Loucy (cell line): ENCODE results near the gene PIK3C3.

Source experiments
- H2AFZ ChIP-seq: fragments of 200-600 bp; sonication (generic); 2 replicates; pipeline ENCODE4 v1.6.0; 2016; ENCODE audit warnings: antibody characterized with exemption, mild to moderate bottlenecking, low read length, moderate library complexity
- H3F3A ChIP-seq: fragments of 200-600 bp; 2 replicates; pipeline ENCODE4 v1.6.0; 2016; ENCODE audit warnings: antibody characterized with exemption, low read depth, mild to moderate bottlenecking
- H3K27me3 ChIP-seq: fragments of 200-600 bp; sonication (generic); 2 replicates; pipeline ENCODE4 v1.6.1; 2014; ENCODE audit warnings: low read length, mild to moderate bottlenecking; ENCODE audit not compliant: insufficient read depth, poor library complexity, severe bottlenecking
- H3K36me3 ChIP-seq: fragments of 200-600 bp; sonication (generic); 2 replicates; pipeline ENCODE4 v1.6.1; 2016; ENCODE audit warnings: low read length; ENCODE audit not compliant: insufficient read depth
- H3K4me1 ChIP-seq: fragments of 200-600 bp; sonication (generic); 2 replicates; pipeline ENCODE4 v1.5.1; 2014; ENCODE audit warnings: low read length, mild to moderate bottlenecking; ENCODE audit not compliant: insufficient read depth, poor library complexity, severe bottlenecking
- H3K4me2 ChIP-seq: fragments of 200-600 bp; sonication (generic); 2 replicates; pipeline ENCODE4 v1.6.0; 2014; ENCODE audit warnings: antibody characterized with exemption, low read length, low read depth, mild to moderate bottlenecking; ENCODE audit not compliant: poor library complexity, severe bottlenecking
- H3K4me3 ChIP-seq: fragments of 200-600 bp; sonication (generic); 2 replicates; pipeline ENCODE4 v1.5.1; 2014; ENCODE audit warnings: low read length, mild to moderate bottlenecking, mixed read lengths; ENCODE audit not compliant: poor library complexity, severe bottlenecking
- H3K79me2 ChIP-seq: fragments of 200-600 bp; sonication (generic); 2 replicates; pipeline ENCODE4 v1.6.1; 2014; ENCODE audit warnings: low read length; ENCODE audit not compliant: insufficient read depth
- H3K9ac ChIP-seq: fragments of 200-600 bp; sonication (generic); 2 replicates; pipeline ENCODE4 v1.6.0; 2014; ENCODE audit warnings: mild to moderate bottlenecking, low read depth, low read length, moderate library complexity; ENCODE audit not compliant: poor library complexity, severe bottlenecking
- H3K9me2 ChIP-seq: fragments of 200-600 bp; sonication (generic); replicated peaks from 2 replicates; pipeline ENCODE4 v1.6.1; 2016; ENCODE audit warnings: low read depth, low read length, mixed read lengths
- H3K9me3 ChIP-seq: fragments of 200-600 bp; sonication (generic); 2 replicates; pipeline ENCODE4 v1.6.1; 2014; ENCODE audit warnings: mild to moderate bottlenecking, antibody characterized with exemption, low read length, low read depth; ENCODE audit not compliant: insufficient read depth
- H4K20me1 ChIP-seq: fragments of 200-600 bp; sonication (generic); 2 replicates; pipeline ENCODE4 v1.6.0; 2014; ENCODE audit warnings: antibody characterized with exemption, low read length, mild to moderate bottlenecking; ENCODE audit not compliant: insufficient read depth, poor library complexity, severe bottlenecking
- EZH2phosphoT487 ChIP-seq: fragments of 200-600 bp; IDR thresholded peaks from 2 replicates; pipeline ENCODE4 v1.6.1; 2018; ENCODE audit warnings: antibody characterized with exemption, mild to moderate bottlenecking, moderate library complexity, borderline replicate concordance
- TF ChIP-seq, protein P1 (sequence below): fragments of 200-600 bp; sonication (generic); conservative IDR thresholded peaks from 2 replicates; pipeline ENCODE4 v1.5.1; 2014; ENCODE audit warnings: mild to moderate bottlenecking, antibody characterized with exemption, low read length

The PIK3C3 gene

DNA sequence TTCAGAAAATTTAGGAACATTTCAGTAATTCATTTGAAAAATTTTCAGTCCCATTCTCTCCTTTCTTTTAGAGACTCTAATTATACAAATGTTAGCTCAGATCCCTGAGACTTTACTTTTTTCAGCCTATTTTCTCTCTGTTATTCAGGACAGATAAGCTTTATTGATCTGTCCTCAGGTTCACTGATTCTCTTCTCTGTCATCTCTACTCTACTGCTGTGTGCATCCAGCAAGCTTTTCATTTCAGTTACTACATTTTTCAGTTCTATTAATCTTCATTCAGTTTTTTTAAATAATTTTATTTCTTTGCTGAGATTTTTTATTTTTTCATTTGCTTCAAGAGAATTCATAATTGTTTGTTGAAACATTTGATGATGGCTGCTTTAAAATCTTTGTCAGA lies 22.1 kb upstream of the PIK3C3 start:
- Histone ChIP-seq H3K9me2 (no peaks in the 10 kb centered on the region), H3F3A (no peaks in the 10 kb centered on the region), H3K27me3 (no peaks in the 10 kb centered on the region), H3K4me1 (peaks cover 12% of the 10 kb centered on the region), H3K79me2 (no peaks in the 10 kb centered on the region), H3K36me3 (no peaks in the 10 kb centered on the region), H2AFZ (no peak overlapping the region), H4K20me1 (no peaks in the 10 kb centered on the region), H3K4me3 (no peak overlapping the region), H3K9me3 (no peaks in the 10 kb centered on the region), H3K9ac (no peak overlapping the region), H3K4me2 (no peak overlapping the region)
- TF ChIP-seq EZH2phosphoT487: no peak
- TF ChIP-seq, protein P1, sequence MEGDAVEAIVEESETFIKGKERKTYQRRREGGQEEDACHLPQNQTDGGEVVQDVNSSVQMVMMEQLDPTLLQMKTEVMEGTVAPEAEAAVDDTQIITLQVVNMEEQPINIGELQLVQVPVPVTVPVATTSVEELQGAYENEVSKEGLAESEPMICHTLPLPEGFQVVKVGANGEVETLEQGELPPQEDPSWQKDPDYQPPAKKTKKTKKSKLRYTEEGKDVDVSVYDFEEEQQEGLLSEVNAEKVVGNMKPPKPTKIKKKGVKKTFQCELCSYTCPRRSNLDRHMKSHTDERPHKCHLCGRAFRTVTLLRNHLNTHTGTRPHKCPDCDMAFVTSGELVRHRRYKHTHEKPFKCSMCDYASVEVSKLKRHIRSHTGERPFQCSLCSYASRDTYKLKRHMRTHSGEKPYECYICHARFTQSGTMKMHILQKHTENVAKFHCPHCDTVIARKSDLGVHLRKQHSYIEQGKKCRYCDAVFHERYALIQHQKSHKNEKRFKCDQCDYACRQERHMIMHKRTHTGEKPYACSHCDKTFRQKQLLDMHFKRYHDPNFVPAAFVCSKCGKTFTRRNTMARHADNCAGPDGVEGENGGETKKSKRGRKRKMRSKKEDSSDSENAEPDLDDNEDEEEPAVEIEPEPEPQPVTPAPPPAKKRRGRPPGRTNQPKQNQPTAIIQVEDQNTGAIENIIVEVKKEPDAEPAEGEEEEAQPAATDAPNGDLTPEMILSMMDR: no peak

GRCh38 chr18:41933778-41934177 lies 21.3 kb upstream of the PIK3C3 start:
- no peak overlapping the region for H3K4me3 ChIP-seq
- H3K9me3 ChIP-seq: no peaks in the 10 kb centered on the region
- no peaks in the 10 kb centered on the region for H4K20me1 ChIP-seq
- H2AFZ ChIP-seq: peak overlapping the region; percentile 36; the same call in 1 of the 2 replicates
- H3K4me1 ChIP-seq: peaks cover 19% of the 10 kb centered on the region
- no peak overlapping the region for H3K4me2 ChIP-seq
- no peaks in the 10 kb centered on the region for H3K36me3 ChIP-seq
- no peaks in the 10 kb centered on the region for H3K79me2 ChIP-seq
- no peak overlapping the region for H3K9ac ChIP-seq
- H3K9me2 ChIP-seq: no peaks in the 10 kb centered on the region
- TF ChIP-seq EZH2phosphoT487: no peak
- TF ChIP-seq, protein P1: no peak
- H3F3A ChIP-seq: no peaks in the 10 kb centered on the region
- H3K27me3 ChIP-seq: no peaks in the 10 kb centered on the region

DNA sequence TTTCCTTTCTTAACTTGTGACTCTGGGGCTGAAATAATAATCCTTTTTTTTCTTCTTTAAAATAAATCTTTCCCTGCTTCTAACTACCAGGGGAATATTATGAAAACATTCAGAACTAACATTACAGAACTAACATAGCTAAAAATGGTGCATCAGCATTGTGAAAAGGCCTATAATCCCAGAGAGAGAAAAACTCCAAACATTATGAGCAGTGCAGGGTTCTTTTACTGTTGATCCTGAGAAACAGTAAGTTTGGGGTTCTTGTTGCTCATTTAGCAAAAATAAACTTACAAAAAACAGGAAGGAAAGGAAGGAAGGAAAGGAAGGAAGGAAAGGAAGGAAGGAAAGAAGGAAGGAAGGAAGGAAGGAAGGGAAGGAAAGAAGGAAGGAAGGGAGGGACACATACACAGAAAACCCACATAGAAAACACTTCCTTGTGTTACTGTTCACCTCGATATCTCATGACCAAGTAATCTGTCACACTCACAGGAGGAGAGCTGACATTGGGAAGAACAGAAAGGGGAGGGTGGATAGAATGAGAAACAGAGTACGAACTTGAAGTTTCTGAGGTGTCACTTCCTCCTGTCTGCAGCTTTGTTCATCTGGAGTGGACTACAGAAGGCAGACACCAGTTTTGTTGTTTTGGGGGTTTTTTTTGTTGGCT lies 18.4 kb upstream of the PIK3C3 start:
- Histone ChIP-seq H3K4me2 (peak overlapping the region; percentile 39), H3K9me3 (no peaks in the 10 kb centered on the region), H3K79me2 (no peaks in the 10 kb centered on the region), H3K27me3 (no peaks in the 10 kb centered on the region), H3K36me3 (no peaks in the 10 kb centered on the region), H3K9me2 (no peaks in the 10 kb centered on the region), H3F3A (no peaks in the 10 kb centered on the region), H3K9ac (peak overlapping the region; percentile 17), H4K20me1 (no peaks in the 10 kb centered on the region), H3K4me1 (peaks cover 27% of the 10 kb centered on the region), H2AFZ (peak overlapping the region; percentile 74), H3K4me3 (no peak overlapping the region)
- TF ChIP-seq, protein P1: no peak
- no peak for TF ChIP-seq EZH2phosphoT487
